ENCODE data around the gene SHF. TPM values are rescaled to one million over a fixed set of nuclear protein-coding genes. Genes with fewer than 3 reads are reported as not detected.
"Not testable (repeated sequence)": the region's sequence is repeated elsewhere in the genome, so short reads cannot be mapped to it uniquely, and the experiment has no call there.

SHF gene
- 5.2 and 5.6 TPM in 2 replicates for total RNA-seq
- 2.8 and 3.8 TPM in 2 replicates for polyA plus RNA-seq
- 3.3 and 4.7 TPM in 2 replicates for polyA plus RNA-seq (2011; cell fraction: cytosol; rRNA removed)
- 3.0 and 3.4 TPM in 2 replicates for polyA plus RNA-seq (2011; cell fraction: nucleus; rRNA removed)
- 3.1 TPM in 2 replicates for polyA plus RNA-seq (2012)
- polyA minus RNA-seq, result 1.9 and 6.6 TPM in 2 replicates
- polyA minus RNA-seq (2011; cell fraction: cytosol; rRNA and poly(A)+ RNA removed), result not detected
- 2.4 and 4.3 TPM in 2 replicates for polyA minus RNA-seq (2011; cell fraction: nucleus; rRNA and poly(A)+ RNA removed)
- percentile 33 among the genes with signal in this experiment for Bru-seq, nascent RNA
- BruChase-seq, experiment 1, labeled RNA remaining after a 6-hour chase, result percentile 37 among the genes with signal in this experiment
- percentile 37 among the genes with signal in this experiment for BruChase-seq, experiment 2, labeled RNA remaining after a 2-hour chase
- long read RNA-seq, partial matches to known transcripts, result 3 of 7 reads
- long read RNA-seq, other reads (novel, unspliced or antisense), result 3 of 7 reads

- FAIRE-seq (peak; percentile 43), DNase-seq (ENCODE audit: low read depth, low spot score) (peak; percentile 49)
- no peaks in the 10 kb centered on the region for H3K79me2 ChIP-seq (ENCODE audit: control insufficient read depth, insufficient read depth, low read length)
- H3K27me3 ChIP-seq (ENCODE audit: control insufficient read depth in 2 of 2, insufficient read depth in 2 of 2, low read length in 2 of 2), result peaks cover 2 to 9% of the 10 kb centered on the region in 2 experiments
- CTCF ChIA-PET, result interaction anchor here (0.7 to 1.8 kb wide), 6 partner anchors 10 to 70 kb away, joined by 3 to 6 read pairs (median 4); no protein-coding TSS in a partner anchor
- H2AFZ ChIP-seq (ENCODE audit: low read depth, low read length), result peak within 1 kb of the TSS; percentile 89
- H3K4me1 ChIP-seq (ENCODE audit: control insufficient read depth, extremely low read depth, insufficient read depth, low read length), result peaks cover 6% of the 10 kb centered on the region
- BruUV-seq (replicated peaks), result no TSS peak
- intact Hi-C loops (cut with micrococcal nuclease), result loop anchor here (1.0 kb wide), 1 partner anchor 10 kb away; no protein-coding TSS in a partner anchor
- H3K27ac ChIP-seq (ENCODE audit: insufficient read depth, low read depth, low read length), result no peak within 1 kb of the TSS
- dilution Hi-C loops (cut with MboI; ENCODE audit: extremely low pct_ligation_motif_present, low sequenced_read_pairs), result no loop called here
- no peaks in the 10 kb centered on the region for H3K36me3 ChIP-seq (ENCODE audit: control insufficient read depth in 2 of 2, extremely low read depth in 1 of 2, insufficient read depth in 2 of 2, low read length in 2 of 2)
- POLR2A ChIA-PET, result interaction anchor here (1.2 kb wide), 1 partner anchor 12 kb away, joined by 7 read pairs; no protein-coding TSS in a partner anchor
- peak within 1 kb of the TSS; percentile 43 for H3K9ac ChIP-seq (replicated peaks; ENCODE audit: extremely low read depth, insufficient read depth, low read length)
- H3K9me3 ChIP-seq (replicated peaks; ENCODE audit: control insufficient read depth, insufficient read depth, low read length), result no peaks in the 10 kb centered on the region
- no peaks in the 10 kb centered on the region for H4K20me1 ChIP-seq (replicated peaks; ENCODE audit: control insufficient read depth, extremely low read depth, insufficient read depth, low read length)
- peak within 1 kb of the TSS; percentile 43 to 68 (median 67) for H3K4me3 ChIP-seq (replicated peaks in 1 of 3; ENCODE audit: insufficient read depth in 1 of 3, low read depth in 1 of 3, low read length in 3 of 3)
- no peak for TF ChIP-seq FOS (IDR thresholded peaks at IDR 0.05; ENCODE audit: borderline replicate concordance, insufficient read depth, low read length)
- no peak for TF ChIP-seq MAX (IDR thresholded peaks at IDR 0.05; ENCODE audit: insufficient read depth, insufficient read length)
- TF ChIP-seq EZH2 (IDR thresholded peaks at IDR 0.05; ENCODE audit: borderline replicate concordance, low read depth, low read length, severe bottlenecking), result no peak
- TF ChIP-seq JUN (IDR thresholded peaks at IDR 0.05; ENCODE audit: borderline replicate concordance, insufficient read depth, insufficient read length, low read depth), result no peak
- no peak for TF ChIP-seq CTCF (IDR thresholded peaks at IDR 0.05; ENCODE audit: extremely low read depth in 1 of 2, insufficient read depth in 1 of 2, low read depth in 1 of 2, low read length in 2 of 2)
- TF ChIP-seq GATA2 (IDR thresholded peaks at IDR 0.05; ENCODE audit: insufficient read depth, insufficient read length, low read depth, low read length), result no peak
- no peak for TF ChIP-seq POLR2AphosphoS5 (IDR thresholded peaks at IDR 0.05; ENCODE audit: insufficient read depth, low read depth, low read length)
- TF ChIP-seq MYC (IDR thresholded peaks at IDR 0.05; ENCODE audit: low read depth, low read length), result no peak
- H3K4me2 ChIP-seq (ENCODE audit: insufficient read depth, low read length), result peak within 1 kb of the TSS; percentile 89
- no peaks in the 10 kb centered on the region for H3K9me1 ChIP-seq (replicated peaks; ENCODE audit: control insufficient read depth, extremely low read depth, insufficient read depth, low read length)
Observed at GRCh38 chr15:45187894-45188830, at the start of gene SHF. Gene SHF (minus strand): TSS chr15:45187966. CDS start chr15:45187951, 15 bp downstream.

GRCh38 chr15:45236806-45237205 is 49.0 kb upstream of the SHF start:
- CTCF ChIA-PET; DNase-seq (ENCODE audit: low read depth, low spot score); H3K9me1 ChIP-seq (replicated peaks; ENCODE audit: control insufficient read depth, extremely low read depth, insufficient read depth, low read length); H3K4me3 ChIP-seq (replicated peaks in 1 of 3; ENCODE audit: insufficient read depth in 1 of 3, low read depth in 1 of 3, low read length in 3 of 3); H3K4me2 ChIP-seq (ENCODE audit: insufficient read depth, low read length); BruUV-seq (replicated peaks); POLR2A ChIA-PET; H3K9ac ChIP-seq (replicated peaks; ENCODE audit: extremely low read depth, insufficient read depth, low read length); dilution Hi-C loops (cut with MboI; ENCODE audit: extremely low pct_ligation_motif_present, low sequenced_read_pairs); H3K36me3 ChIP-seq (ENCODE audit: control insufficient read depth in 2 of 2, extremely low read depth in 1 of 2, insufficient read depth in 2 of 2, low read length in 2 of 2); H4K20me1 ChIP-seq (replicated peaks; ENCODE audit: control insufficient read depth, extremely low read depth, insufficient read depth, low read length); FAIRE-seq; H3K4me1 ChIP-seq (ENCODE audit: control insufficient read depth, extremely low read depth, insufficient read depth, low read length); H2AFZ ChIP-seq (ENCODE audit: low read depth, low read length); intact Hi-C loops (cut with micrococcal nuclease); H3K27ac ChIP-seq (ENCODE audit: insufficient read depth, low read depth, low read length); H3K9me3 ChIP-seq (replicated peaks; ENCODE audit: control insufficient read depth, insufficient read depth, low read length); H3K79me2 ChIP-seq (ENCODE audit: control insufficient read depth, insufficient read depth, low read length); H3K27me3 ChIP-seq (ENCODE audit: control insufficient read depth in 2 of 2, insufficient read depth in 2 of 2, low read length in 2 of 2): not testable (repeated sequence)

All from endothelial cell of umbilical vein (primary cell).